Gastrocnemius medialis (tissue), 4 donors: ENCODE data around the gene TBCD.

Experiments used
- POLR2A ChIP-seq, 2 donors: fragments of 450-650 bp; IDR thresholded peaks; one replicate each; pipeline ENCODE4 v1.6.1; 2017; ENCODE audit warnings: antibody characterized with exemption in 2 of 2, mild to moderate bottlenecking in 2 of 2, moderate library complexity in 2 of 2
- TF ChIP-seq, protein P1 (sequence below), 5 experiments: fragments of 450-650 bp in 3 of 5; fragments of 200-600 bp in 2 of 5; sonication (generic) in 2 of 5; IDR thresholded peaks in 4 of 5; conservative IDR thresholded peaks in 1 of 5; 1 replicate in 4 of 5; 2 replicates in 1 of 5; pipeline ENCODE4 v1.5.1; 2016 to 2019; ENCODE audit warnings: antibody characterized with exemption in 5 of 5, mild to moderate bottlenecking in 3 of 5, moderate library complexity in 3 of 5

DNA sequence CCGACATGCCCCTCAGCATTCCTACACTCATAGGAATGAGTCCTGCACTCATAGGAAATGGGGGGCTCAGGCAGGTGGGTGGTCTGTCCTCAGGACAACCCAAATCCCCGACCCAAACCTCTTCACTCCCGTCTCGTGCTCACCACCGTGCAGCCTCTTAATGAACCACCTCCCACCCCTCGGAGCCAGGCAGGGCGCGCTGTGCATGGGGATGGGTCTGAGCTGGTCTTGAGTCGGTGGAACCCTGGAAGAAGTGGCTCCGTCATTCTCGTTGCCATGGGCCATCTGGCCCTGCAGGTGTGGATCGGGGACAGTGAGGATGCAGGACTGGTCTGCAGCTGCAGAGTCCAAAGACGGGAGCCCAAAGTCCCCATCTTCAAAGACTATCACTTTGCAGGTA is 47.0 kb upstream of the TBCD start:
- TF ChIP-seq, protein P1, sequence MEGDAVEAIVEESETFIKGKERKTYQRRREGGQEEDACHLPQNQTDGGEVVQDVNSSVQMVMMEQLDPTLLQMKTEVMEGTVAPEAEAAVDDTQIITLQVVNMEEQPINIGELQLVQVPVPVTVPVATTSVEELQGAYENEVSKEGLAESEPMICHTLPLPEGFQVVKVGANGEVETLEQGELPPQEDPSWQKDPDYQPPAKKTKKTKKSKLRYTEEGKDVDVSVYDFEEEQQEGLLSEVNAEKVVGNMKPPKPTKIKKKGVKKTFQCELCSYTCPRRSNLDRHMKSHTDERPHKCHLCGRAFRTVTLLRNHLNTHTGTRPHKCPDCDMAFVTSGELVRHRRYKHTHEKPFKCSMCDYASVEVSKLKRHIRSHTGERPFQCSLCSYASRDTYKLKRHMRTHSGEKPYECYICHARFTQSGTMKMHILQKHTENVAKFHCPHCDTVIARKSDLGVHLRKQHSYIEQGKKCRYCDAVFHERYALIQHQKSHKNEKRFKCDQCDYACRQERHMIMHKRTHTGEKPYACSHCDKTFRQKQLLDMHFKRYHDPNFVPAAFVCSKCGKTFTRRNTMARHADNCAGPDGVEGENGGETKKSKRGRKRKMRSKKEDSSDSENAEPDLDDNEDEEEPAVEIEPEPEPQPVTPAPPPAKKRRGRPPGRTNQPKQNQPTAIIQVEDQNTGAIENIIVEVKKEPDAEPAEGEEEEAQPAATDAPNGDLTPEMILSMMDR (IDR thresholded peaks at IDR 0.05 in 4 of 5, conservative IDR thresholded peaks at IDR 0.05 in 1 of 5) = no peak
- no peak for TF ChIP-seq POLR2A (IDR thresholded peaks at IDR 0.05)
